NCI-H1930 (cell line): ENCODE data around the gene TRMT2A.

ENCODE experiments used
- DNase-seq, 2 experiments: peaks; one replicate each; lab custom pipeline; 2025; lab: John Stamatoyannopoulos, UW

TRMT2A gene

DNA sequence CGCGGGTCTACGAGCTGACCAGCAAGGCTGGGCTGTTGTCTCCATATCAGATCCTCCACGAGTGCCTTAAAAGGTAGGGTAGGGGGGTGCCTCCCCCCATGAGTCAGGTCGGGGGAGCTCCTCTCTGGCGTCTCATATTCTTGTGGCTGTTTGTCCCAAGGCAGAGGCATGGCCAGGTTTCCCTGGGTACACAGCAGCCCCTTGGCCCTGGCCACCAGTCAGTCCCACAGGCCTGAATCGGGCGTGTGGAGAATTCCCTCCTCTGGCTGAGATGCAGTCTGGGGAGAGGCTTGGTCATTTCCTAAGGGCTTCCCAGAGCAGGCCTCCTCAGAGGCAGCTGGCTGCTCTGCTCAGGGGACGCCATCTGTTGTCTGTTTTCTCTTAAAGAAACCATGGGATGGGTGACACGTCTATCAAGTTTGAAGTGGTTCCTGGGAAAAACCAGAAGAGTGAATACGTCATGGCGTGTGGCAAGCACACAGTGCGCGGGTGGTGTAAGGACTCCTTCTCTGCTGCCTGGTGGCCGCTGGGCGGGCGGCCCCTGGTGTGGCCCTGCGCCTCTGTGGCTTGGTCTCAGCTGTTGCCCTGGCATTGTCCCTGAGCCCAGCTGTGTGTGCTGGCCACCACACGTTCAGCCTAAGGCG lies 10.7 kb downstream of the TRMT2A start:
- DNase-seq = no peak

- DNase-seq = no peak
These were observed 11.4 kb downstream of the TRMT2A start for GRCh38 chr22:20105456-20106204.

- no peak for DNase-seq
These were observed 14.7 kb downstream of the TRMT2A start for GRCh38 chr22:20102203-20102780.

DNA sequence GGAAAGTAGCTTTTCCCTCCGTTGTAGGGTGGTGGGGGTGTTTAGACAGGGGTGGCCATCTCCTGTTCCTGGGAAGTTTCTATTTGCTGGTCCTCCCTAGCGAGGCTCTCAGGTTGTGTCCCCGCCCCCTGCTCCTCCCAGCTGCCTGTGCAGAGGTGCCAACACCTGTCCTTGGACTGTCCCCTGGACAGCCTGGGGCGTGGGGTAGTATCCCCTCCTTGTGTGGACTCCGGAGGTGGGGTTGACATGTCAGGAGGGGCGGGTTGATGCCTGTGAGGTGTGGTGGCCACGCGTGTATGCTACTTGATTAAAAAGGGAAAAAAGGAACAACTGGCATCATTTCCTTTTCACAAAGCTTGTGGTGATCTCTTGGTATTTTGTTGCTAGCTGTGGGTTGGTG lies 15.4 kb downstream of the TRMT2A start:
- DNase-seq = no peak

DNA sequence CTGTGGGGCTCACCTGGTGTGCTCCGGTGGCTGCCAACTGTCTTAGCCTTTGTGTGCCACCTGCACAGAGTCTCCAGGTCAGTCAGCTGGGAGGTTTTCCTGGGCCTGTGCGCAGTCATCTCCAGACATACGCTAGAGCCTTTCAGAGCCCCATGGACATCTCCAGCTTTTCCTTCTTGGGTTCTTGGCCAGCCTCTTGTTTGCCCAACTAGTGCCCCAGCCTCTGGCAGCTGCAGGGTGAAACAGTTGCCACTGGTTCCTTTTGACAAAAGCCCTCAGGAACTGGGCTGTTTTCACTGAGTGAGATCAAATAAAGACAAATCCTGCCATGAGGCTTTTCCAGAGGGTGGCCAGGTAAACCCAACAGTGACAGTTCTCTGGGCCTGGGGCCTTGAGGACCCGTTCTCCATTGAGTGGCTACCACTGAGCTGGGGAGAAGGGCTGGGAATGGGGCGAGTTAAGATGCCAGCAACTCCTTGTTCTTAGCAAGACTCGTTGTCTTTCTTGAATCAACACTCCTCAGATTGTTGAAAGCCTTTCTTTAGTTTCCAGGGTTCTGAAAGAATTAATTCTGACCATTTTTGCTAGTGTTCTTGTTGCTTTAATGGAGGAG lies 17.8 kb downstream of the TRMT2A start:
- DNase-seq = no peak

GRCh38 chr22:20096574-20097420 lies 20.2 kb downstream of the TRMT2A start:
- no peak for DNase-seq

GRCh38 chr22:20095521-20095920 lies 21.5 kb downstream of the TRMT2A start:
- DNase-seq = no peak

DNA sequence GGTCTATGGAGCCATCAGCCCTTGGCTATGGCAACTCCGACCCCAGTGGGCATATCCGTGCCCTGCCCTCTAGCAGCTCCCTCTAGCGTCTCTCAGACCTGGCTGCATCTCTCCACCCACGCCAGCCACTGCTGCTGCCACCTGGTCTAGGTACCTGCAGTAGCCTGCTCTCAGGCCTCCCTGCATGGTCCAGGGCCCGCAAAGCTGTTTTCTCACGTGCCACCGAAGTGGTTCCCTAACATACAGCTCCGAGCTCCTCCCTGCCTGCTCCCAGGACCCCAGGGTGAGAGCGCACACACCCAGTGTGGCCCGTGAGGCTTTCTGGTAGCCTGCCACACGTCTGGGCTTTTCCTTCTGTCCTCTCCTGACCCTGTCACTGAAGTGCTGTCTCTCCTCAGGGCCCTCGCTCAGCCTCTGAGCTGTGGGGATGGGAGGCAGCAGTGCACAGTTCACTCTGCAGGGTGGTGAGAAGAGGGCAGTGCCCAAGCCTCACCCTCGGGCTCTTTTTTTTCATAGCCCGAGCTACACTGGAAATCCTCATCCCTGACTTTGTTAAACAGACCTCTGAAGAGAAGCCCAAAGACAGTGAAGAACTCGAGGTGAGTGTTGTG lies 22.7 kb downstream of the TRMT2A start:
- DNase-seq = no peak

DNA sequence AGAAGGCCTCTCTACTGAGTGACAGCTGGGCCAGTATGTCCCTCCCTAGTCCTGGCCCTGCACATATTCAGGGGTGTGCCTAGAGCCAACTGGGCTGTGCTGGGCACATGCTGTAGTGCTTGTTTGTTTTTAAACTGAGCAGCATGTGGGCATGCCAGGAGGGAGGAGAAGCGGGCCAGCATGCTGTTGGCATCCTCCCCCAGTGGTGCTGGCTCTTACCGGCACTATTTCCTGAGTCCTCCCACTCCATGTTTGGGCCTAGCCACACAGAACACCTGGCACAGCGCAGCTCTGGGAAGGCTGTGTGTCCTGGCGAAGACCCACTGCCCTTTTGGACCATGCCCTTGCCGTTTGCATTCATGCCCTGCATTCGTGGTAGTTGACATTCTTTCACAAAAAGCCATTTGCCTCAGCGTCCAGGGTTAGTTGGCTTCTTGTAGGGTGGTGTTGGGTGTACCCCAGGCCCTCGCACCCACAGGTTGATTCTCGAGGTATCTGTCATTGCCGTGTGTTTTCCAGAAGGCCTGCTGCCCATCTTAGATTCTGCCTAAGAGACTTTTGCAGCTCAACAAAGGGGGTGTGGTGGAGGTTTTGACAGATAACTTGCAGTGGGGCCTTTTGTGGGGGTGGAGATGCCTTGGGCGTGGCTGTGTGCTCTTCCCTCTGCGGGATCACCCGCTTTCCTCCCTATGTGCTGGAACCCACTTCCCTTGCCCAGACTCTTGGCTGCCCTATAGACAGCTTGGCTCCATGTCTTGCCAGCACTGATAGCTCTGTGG lies 23.4 kb downstream of the TRMT2A start:
- no peak for DNase-seq

DNA sequence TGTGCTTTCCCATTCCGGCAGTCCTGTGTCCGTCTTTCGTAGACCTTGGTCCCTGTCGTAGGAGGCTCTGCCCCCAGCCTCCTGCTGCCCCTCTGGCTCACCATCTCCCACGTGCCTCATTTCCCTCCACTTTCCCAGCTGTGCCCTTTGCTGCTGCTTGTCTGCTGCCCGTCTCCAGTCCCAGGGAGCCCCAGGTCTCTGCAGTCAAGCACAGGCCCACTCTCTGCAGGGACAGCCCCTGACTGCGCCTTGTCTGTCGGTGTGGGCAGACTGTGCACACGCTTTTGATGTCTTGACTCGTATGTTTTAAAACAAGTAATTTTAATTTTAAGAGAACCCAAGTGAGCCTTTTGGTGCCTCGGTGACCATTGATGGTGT lies 24.6 kb downstream of the TRMT2A start:
- DNase-seq = no peak

- no peak for DNase-seq
These were observed 25.1 kb downstream of the TRMT2A start for GRCh38 chr22:20091690-20092476.

DNA sequence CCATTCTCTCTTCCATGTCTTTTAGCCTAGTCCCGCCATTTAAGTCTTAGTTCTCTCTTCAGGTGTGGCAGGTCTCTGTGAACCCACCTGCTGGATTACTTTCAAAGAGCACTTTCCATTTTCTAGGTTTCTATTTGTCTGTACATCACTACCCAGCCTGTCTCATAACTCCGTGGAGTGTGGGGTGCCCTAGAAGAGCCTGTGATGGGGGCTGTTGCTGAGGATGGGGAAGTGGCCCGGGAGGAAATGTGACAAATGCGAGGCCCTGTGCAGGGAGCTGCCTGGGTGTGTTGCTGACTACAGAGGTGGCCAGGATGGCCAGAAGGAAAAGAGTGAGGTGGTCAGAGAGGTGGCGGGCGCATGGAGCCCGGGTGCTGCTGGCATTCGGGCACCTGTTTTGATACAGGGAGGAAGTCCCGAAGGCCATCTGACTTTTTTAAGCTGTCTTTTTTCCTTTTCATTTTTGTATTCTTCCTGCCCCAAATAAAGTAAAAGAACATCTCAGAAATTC lies 26.2 kb downstream of the TRMT2A start:
- no peak for DNase-seq

- DNase-seq = no peak
These were observed 26.9 kb downstream of the TRMT2A start for GRCh38 chr22:20089977-20090729.

GRCh38 chr22:20089226-20089976 lies 27.6 kb downstream of the TRMT2A start:
- DNase-seq = no peak

DNA sequence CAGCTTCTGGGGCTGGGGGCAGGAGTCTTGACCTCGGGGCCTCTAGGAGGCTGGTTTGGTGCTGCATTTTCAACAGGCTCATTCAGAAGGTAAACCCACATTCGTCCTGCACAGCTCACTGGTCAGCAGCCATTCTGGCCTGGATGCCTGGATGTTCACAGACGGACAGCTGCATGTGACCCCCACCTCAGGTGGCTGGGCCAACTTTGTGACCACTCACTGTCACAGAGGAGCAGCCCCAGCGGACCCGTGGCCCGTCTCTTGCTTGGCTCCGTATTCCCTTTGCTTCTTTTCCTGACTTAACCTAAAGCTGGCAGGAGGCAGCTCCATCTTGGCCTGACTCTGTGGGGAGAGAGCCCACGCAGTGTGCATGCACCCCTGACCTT lies 28.8 kb downstream of the TRMT2A start:
- DNase-seq = no peak

DNA sequence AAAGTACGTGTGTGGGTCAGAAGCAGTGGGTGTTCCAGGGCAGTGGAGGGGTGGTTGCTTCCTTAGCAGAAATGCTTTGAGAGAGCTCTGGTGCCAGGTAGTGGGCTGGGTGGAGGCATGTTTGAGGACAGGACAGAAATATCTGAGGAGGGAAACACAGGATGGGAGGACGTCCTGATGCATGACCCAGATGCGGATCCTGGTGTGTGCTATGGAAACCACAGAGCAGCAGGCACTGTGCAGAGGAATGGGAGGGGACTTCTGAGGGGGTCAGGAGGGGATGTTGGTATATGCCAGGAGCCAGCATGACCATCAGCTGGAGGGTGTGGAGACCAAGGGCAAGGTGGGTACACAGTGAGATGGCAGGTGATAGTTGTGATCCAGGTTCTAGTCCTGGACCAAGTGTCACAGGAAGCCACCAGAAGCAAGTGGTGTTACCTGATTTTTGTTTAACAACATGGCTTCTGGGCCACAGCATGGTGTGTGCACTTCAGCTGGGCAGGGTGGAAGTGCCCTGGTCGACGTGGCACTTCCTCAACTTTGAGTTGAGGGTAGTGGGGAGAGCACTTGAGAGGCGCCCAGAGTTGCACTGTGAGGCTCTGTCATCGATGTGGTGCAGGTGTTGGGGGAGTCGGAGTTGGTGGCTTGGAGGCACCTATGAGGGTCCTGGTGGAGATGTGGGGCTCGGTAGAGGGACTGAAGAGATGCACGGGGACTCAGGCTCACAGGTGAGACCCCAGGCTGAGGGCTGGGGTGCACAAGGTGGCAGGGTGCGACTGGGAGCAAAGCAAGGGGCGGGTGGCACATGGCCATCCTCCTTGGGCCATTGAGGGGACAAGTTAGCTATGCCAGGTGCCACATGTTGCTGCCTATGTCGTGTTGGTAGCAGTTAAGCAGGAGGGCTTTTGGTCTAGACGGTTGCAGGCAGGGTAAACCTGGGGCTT lies 29.4 kb downstream of the TRMT2A start:
- DNase-seq = no peak

GRCh38 chr22:20086763-20087162 lies 30.3 kb downstream of the TRMT2A start:
- DNase-seq = no peak
